Loucy (cell line): ENCODE measurements around the gene HLA-DRB1.
"Not testable (repeated sequence)": the region's sequence is repeated elsewhere in the genome, so short reads cannot be mapped to it uniquely, and the experiment has no call there.

ENCODE experiments used
- H2AFZ ChIP-seq: fragments of 200-600 bp; sonication (generic); 2 replicates; pipeline ENCODE4 v1.6.0; 2016; ENCODE audit warnings: antibody characterized with exemption, mild to moderate bottlenecking, low read length, moderate library complexity
- H3F3A ChIP-seq: fragments of 200-600 bp; 2 replicates; pipeline ENCODE4 v1.6.0; 2016; ENCODE audit warnings: antibody characterized with exemption, low read depth, mild to moderate bottlenecking
- H3K27me3 ChIP-seq: fragments of 200-600 bp; sonication (generic); 2 replicates; pipeline ENCODE4 v1.6.1; 2014; ENCODE audit warnings: low read length, mild to moderate bottlenecking; ENCODE audit not compliant: insufficient read depth, poor library complexity, severe bottlenecking
- H3K36me3 ChIP-seq: fragments of 200-600 bp; sonication (generic); 2 replicates; pipeline ENCODE4 v1.6.1; 2016; ENCODE audit warnings: low read length; ENCODE audit not compliant: insufficient read depth
- H3K4me1 ChIP-seq: fragments of 200-600 bp; sonication (generic); 2 replicates; pipeline ENCODE4 v1.5.1; 2014; ENCODE audit warnings: low read length, mild to moderate bottlenecking; ENCODE audit not compliant: insufficient read depth, poor library complexity, severe bottlenecking
- H3K4me2 ChIP-seq: fragments of 200-600 bp; sonication (generic); 2 replicates; pipeline ENCODE4 v1.6.0; 2014; ENCODE audit warnings: antibody characterized with exemption, low read length, low read depth, mild to moderate bottlenecking; ENCODE audit not compliant: poor library complexity, severe bottlenecking
- H3K4me3 ChIP-seq: fragments of 200-600 bp; sonication (generic); 2 replicates; pipeline ENCODE4 v1.5.1; 2014; ENCODE audit warnings: low read length, mild to moderate bottlenecking, mixed read lengths; ENCODE audit not compliant: poor library complexity, severe bottlenecking
- H3K79me2 ChIP-seq: fragments of 200-600 bp; sonication (generic); 2 replicates; pipeline ENCODE4 v1.6.1; 2014; ENCODE audit warnings: low read length; ENCODE audit not compliant: insufficient read depth
- H3K9ac ChIP-seq: fragments of 200-600 bp; sonication (generic); 2 replicates; pipeline ENCODE4 v1.6.0; 2014; ENCODE audit warnings: mild to moderate bottlenecking, low read depth, low read length, moderate library complexity; ENCODE audit not compliant: poor library complexity, severe bottlenecking
- H3K9me2 ChIP-seq: fragments of 200-600 bp; sonication (generic); replicated peaks from 2 replicates; pipeline ENCODE4 v1.6.1; 2016; ENCODE audit warnings: low read depth, low read length, mixed read lengths
- H3K9me3 ChIP-seq: fragments of 200-600 bp; sonication (generic); 2 replicates; pipeline ENCODE4 v1.6.1; 2014; ENCODE audit warnings: mild to moderate bottlenecking, antibody characterized with exemption, low read length, low read depth; ENCODE audit not compliant: insufficient read depth
- H4K20me1 ChIP-seq: fragments of 200-600 bp; sonication (generic); 2 replicates; pipeline ENCODE4 v1.6.0; 2014; ENCODE audit warnings: antibody characterized with exemption, low read length, mild to moderate bottlenecking; ENCODE audit not compliant: insufficient read depth, poor library complexity, severe bottlenecking
- EZH2phosphoT487 ChIP-seq: fragments of 200-600 bp; IDR thresholded peaks from 2 replicates; pipeline ENCODE4 v1.6.1; 2018; ENCODE audit warnings: antibody characterized with exemption, mild to moderate bottlenecking, moderate library complexity, borderline replicate concordance
- TF ChIP-seq, protein P1 (sequence below): fragments of 200-600 bp; sonication (generic); conservative IDR thresholded peaks from 2 replicates; pipeline ENCODE4 v1.5.1; 2014; ENCODE audit warnings: mild to moderate bottlenecking, antibody characterized with exemption, low read length

Gene HLA-DRB1

GRCh38 chr6:32553037-32553742, 36.5 kb downstream of the HLA-DRB1 start:
- Histone ChIP-seq H4K20me1 (no peaks in the 10 kb centered on the region), H3K27me3 (no peaks in the 10 kb centered on the region), H3K4me1 (no peaks in the 10 kb centered on the region), H3K79me2 (no peaks in the 10 kb centered on the region), H3K4me2 (no peak overlapping the region), H3K36me3 (no peaks in the 10 kb centered on the region), H2AFZ (no peak overlapping the region), H3F3A (no peaks in the 10 kb centered on the region), H3K9ac (no peak overlapping the region), H3K9me2 (no peaks in the 10 kb centered on the region), H3K9me3 (no peaks in the 10 kb centered on the region), H3K4me3 (no peak overlapping the region)
- TF ChIP-seq, protein P1, sequence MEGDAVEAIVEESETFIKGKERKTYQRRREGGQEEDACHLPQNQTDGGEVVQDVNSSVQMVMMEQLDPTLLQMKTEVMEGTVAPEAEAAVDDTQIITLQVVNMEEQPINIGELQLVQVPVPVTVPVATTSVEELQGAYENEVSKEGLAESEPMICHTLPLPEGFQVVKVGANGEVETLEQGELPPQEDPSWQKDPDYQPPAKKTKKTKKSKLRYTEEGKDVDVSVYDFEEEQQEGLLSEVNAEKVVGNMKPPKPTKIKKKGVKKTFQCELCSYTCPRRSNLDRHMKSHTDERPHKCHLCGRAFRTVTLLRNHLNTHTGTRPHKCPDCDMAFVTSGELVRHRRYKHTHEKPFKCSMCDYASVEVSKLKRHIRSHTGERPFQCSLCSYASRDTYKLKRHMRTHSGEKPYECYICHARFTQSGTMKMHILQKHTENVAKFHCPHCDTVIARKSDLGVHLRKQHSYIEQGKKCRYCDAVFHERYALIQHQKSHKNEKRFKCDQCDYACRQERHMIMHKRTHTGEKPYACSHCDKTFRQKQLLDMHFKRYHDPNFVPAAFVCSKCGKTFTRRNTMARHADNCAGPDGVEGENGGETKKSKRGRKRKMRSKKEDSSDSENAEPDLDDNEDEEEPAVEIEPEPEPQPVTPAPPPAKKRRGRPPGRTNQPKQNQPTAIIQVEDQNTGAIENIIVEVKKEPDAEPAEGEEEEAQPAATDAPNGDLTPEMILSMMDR = no peak
- no peak for TF ChIP-seq EZH2phosphoT487

- TF ChIP-seq EZH2phosphoT487 = no peak
- TF ChIP-seq, protein P1 = no peak
- Histone ChIP-seq H4K20me1 (no peaks in the 10 kb centered on the region), H3K9ac (no peak overlapping the region), H3K4me3 (no peak overlapping the region), H3K4me2 (no peak overlapping the region), H3K4me1 (no peaks in the 10 kb centered on the region), H3K36me3 (no peaks in the 10 kb centered on the region), H2AFZ (no peak overlapping the region), H3F3A (no peaks in the 10 kb centered on the region), H3K9me2 (no peaks in the 10 kb centered on the region), H3K79me2 (no peaks in the 10 kb centered on the region), H3K27me3 (no peaks in the 10 kb centered on the region), H3K9me3 (no peaks in the 10 kb centered on the region)
These were observed 38.2 kb downstream of the HLA-DRB1 start for GRCh38 chr6:32551410-32551809.

- Histone ChIP-seq H3K4me1 (no peaks in the 10 kb centered on the region), H3K9me3 (no peaks in the 10 kb centered on the region), H3F3A (no peaks in the 10 kb centered on the region), H3K9me2 (no peaks in the 10 kb centered on the region), H3K27me3 (no peaks in the 10 kb centered on the region), H3K9ac (no peak overlapping the region), H4K20me1 (no peaks in the 10 kb centered on the region), H3K79me2 (no peaks in the 10 kb centered on the region), H3K4me2 (no peak overlapping the region), H3K36me3 (no peaks in the 10 kb centered on the region), H2AFZ (no peak overlapping the region), H3K4me3 (no peak overlapping the region)
- no peak for TF ChIP-seq EZH2phosphoT487
- TF ChIP-seq, protein P1 = no peak
These were observed 49.8 kb downstream of the HLA-DRB1 start for GRCh38 chr6:32539839-32540238.

DNA sequence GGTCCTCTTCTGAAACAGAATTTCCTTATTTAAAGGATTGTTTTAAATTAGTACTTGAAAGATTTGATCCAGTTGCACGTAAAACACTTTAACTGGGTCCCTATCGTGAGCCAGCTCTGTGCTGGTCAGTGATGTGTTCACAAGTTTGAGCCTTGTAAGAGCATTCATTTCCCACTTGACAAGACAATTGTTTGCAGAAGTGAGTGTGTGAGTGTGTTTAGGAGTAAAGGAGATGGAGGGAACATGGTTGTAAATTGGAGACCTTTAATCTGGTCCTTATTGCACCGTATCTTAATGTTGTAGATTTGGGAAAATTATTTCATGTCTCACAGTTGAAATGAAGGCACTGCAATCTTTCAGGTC, 59.2 kb downstream of the HLA-DRB1 start:
- not testable (repeated sequence) for H3K27me3 ChIP-seq, H3K79me2 ChIP-seq, H3K36me3 ChIP-seq, H3K9me2 ChIP-seq, H4K20me1 ChIP-seq, H3K9me3 ChIP-seq, H3K9ac ChIP-seq, H3K4me3 ChIP-seq, H2AFZ ChIP-seq, H3K4me1 ChIP-seq, H3F3A ChIP-seq, H3K4me2 ChIP-seq
